HepG2 (cell line): Measurements from ENCODE around the gene CYCS. TPM values are rescaled to one million over a fixed set of nuclear protein-coding genes. Genes with fewer than 3 reads are reported as not detected.

ENCODE experiments used
- ATAC-seq: fragments of 200-7000 bp; cut with Tn5 transposase; 3 replicates; pipeline ENCODE4 v1.9.1; 2020; ENCODE audit warnings: mild to moderate bottlenecking, moderate library complexity
- BruUV-seq: library from RNA; stranded (reverse); fragments of 400-500 nt; replicated peaks from 2 replicates; lab custom pipeline; 2021; lab: Mats Ljungman, UMichigan
- CTCF ChIA-PET: fragments of 300-600 bp; formaldehyde crosslinking; extraction: SDS; loops from one replicate; lab custom pipeline; 2021; ENCODE audit warnings: low total read pairs, inconsistent platforms, low intra/inter-chr PET ratio; lab: Yijun Ruan, JAX
- POLR2A ChIA-PET: fragments of 350-600 bp; sonication (Branson Sonifier 250); formaldehyde crosslinking; loops from one replicate; lab custom pipeline; 2020; ENCODE audit warnings: antibody characterized with exemption, inconsistent platforms; lab: Yijun Ruan, JAX
- DNase-seq: peaks from one replicate; pipeline ENCODE4 v3.0.0-alpha.2; 2015; ENCODE audit warnings: low spot score
- FAIRE-seq: peaks from 3 replicates; lab custom pipeline; 2011; peaks lifted over from hg19 to GRCh38; lab: Jason Lieb, UNC
- H2AFZ ChIP-seq: one replicate; pipeline ENCODE4 v1.6.1; 2011; ENCODE audit warnings: low read length, inconsistent platforms
- H3K27ac ChIP-seq: fragments of 300-600 bp; 3 replicates; pipeline ENCODE4 v1.8.0; 2011; ENCODE audit warnings: mixed run types, mild to moderate bottlenecking, mixed read lengths, low read length, inconsistent platforms; ENCODE audit not compliant: insufficient read depth; ENCODE audit errors: extremely low read length
- H3K27me3 ChIP-seq, 2 experiments: fragments of 200-600 bp in 1 of 2; 2 replicates in 1 of 2; 3 replicates in 1 of 2; pipeline versions ENCODE4 v1.6.0 to v1.8.0; 2011; ENCODE audit warnings: low read length in 2 of 2, mild to moderate bottlenecking in 2 of 2, moderate library complexity in 2 of 2, inconsistent platforms in 1 of 2; ENCODE audit not compliant: insufficient read depth in 2 of 2, control insufficient read depth in 1 of 2
- H3K36me3 ChIP-seq, 2 experiments: fragments of 200-600 bp in 1 of 2; replicated peaks in 1 of 2; 2 replicates in 1 of 2; 3 replicates in 1 of 2; pipeline versions ENCODE4 v1.5.1 to v1.8.0; 2011; ENCODE audit warnings: low read length in 2 of 2, inconsistent platforms in 1 of 2; ENCODE audit not compliant: insufficient read depth in 2 of 2, control insufficient read depth in 1 of 2
- H3K4me1 ChIP-seq: 2 replicates; pipeline ENCODE4 v1.5.1; 2012; ENCODE audit warnings: low read length, inconsistent platforms; ENCODE audit not compliant: insufficient read depth
- H3K4me2 ChIP-seq: 2 replicates; pipeline ENCODE4 v1.6.0; 2011; ENCODE audit warnings: low read depth, low read length, inconsistent platforms
- H3K4me3 ChIP-seq, 3 experiments: fragments of 200-600 bp in 1 of 3; sonication (generic), shearing (Covaris generic) in 1 of 3; replicated peaks in 1 of 3; 2 replicates each; pipeline ENCODE4 v1.5.1; 2011 to 2016; ENCODE audit warnings: low read length in 3 of 3, inconsistent platforms in 2 of 3, low read depth in 2 of 3, mild to moderate bottlenecking in 2 of 3, control low read depth in 1 of 3, mixed read lengths in 1 of 3; ENCODE audit not compliant: insufficient read depth in 1 of 3
- H3K79me2 ChIP-seq: one replicate; pipeline ENCODE4 v1.6.1; 2011; ENCODE audit warnings: low read length, inconsistent platforms; ENCODE audit not compliant: insufficient read depth
- H3K9ac ChIP-seq: 2 replicates; pipeline ENCODE4 v1.6.0; 2011; ENCODE audit warnings: mild to moderate bottlenecking, low read depth, low read length, inconsistent platforms; ENCODE audit not compliant: insufficient read depth
- H3K9me3 ChIP-seq: 2 replicates; pipeline ENCODE4 v1.5.1; 2012; ENCODE audit warnings: mild to moderate bottlenecking, low read length
- H4K20me1 ChIP-seq: 2 replicates; pipeline ENCODE4 v1.6.0; 2011; ENCODE audit warnings: inconsistent platforms, mild to moderate bottlenecking, low read length, moderate library complexity; ENCODE audit not compliant: insufficient read depth
- EHMT2 ChIP-seq: fragments of 200-600 bp; sonication (generic); IDR thresholded peaks from 2 replicates; pipeline ENCODE4 v1.7.0; 2017; ENCODE audit warnings: antibody characterized with exemption, low read depth, low read length, borderline replicate concordance
- FOXA3 ChIP-seq: IDR thresholded peaks from 2 replicates; pipeline ENCODE4 v1.6.1; 2016; ENCODE audit warnings: missing genetic modification reagents, missing compliant biosample characterization
- JUND ChIP-seq: sonication (generic); formaldehyde crosslinking; IDR thresholded peaks from 2 replicates; pipeline ENCODE4 v1.8.0; 2022; ENCODE audit warnings: mild to moderate bottlenecking, missing genetic modification reagents
- POGZ ChIP-seq: sonication (generic); formaldehyde crosslinking; IDR thresholded peaks from 2 replicates; pipeline ENCODE4 v1.4.0; 2020; ENCODE audit warnings: mild to moderate bottlenecking, missing genetic modification reagents
- SUZ12 ChIP-seq: fragments of 150-350 bp; IDR thresholded peaks from 2 replicates; pipeline ENCODE4 v1.6.1; 2014; ENCODE audit warnings: low read depth, low read length
- ZBTB1 ChIP-seq: sonication (generic); formaldehyde crosslinking; IDR thresholded peaks from 2 replicates; pipeline ENCODE4 v1.4.0; 2020; ENCODE audit warnings: missing genetic modification reagents, borderline replicate concordance
- ZFP62 ChIP-seq: sonication (generic); formaldehyde crosslinking; IDR thresholded peaks from 2 replicates; pipeline ENCODE4 v1.4.0; 2020; ENCODE audit warnings: missing genetic modification reagents
- ZNF225 ChIP-seq: sonication (generic); formaldehyde crosslinking; IDR thresholded peaks from 2 replicates; pipeline ENCODE4 v1.4.0; 2020; ENCODE audit warnings: mild to moderate bottlenecking, missing genetic modification reagents
- ZNF607 ChIP-seq: sonication (generic); formaldehyde crosslinking; IDR thresholded peaks from 2 replicates; pipeline ENCODE4 v1.5.1; 2020; ENCODE audit warnings: missing genetic modification reagents, mild to moderate bottlenecking, borderline replicate concordance
- ZSCAN29 ChIP-seq: sonication (generic); formaldehyde crosslinking; conservative IDR thresholded peaks from 2 replicates; pipeline ENCODE4 v1.4.0; 2020; ENCODE audit warnings: mild to moderate bottlenecking, missing genetic modification reagents
- WGBS: methylation state at CpG from one replicate; pipeline ENCODE4 v1.1.6; 2017; ENCODE audit warnings: low lambda C conversion rate; 5-methylcytosine and 5-hydroxymethylcytosine counted together
- in situ Hi-C: cut with HindIII; loops from 2 replicates; pipeline ENCODE4 v1.10.0; 2017; ENCODE audit warnings: low pct_unique_long_range_greater_than_20kb; ENCODE audit not compliant: extremely low pct_ligation_motif_present
- intact Hi-C: fragments of 100-400 bp; cut with micrococcal nuclease; formaldehyde crosslinking; loops from one replicate; pipeline ENCODE4 v1.10.0; 2022; ENCODE audit not compliant: unreplicated experiment
- polyA plus RNA-seq, 8 experiments: library from polyadenylated mRNA; depleted of rRNA in 3 of 8; stranded (reverse) in 7 of 8; unstranded in 1 of 8; fragments of >200 nt; fragmentation: Illumina TruSeq in 4 of 8; extraction: Trizol in 4 of 8; gene quantifications; 2 replicates each; pipeline versions ENCODE4 v1.2.1 to v1.2.3, GENCODE V29; 2011 to 2016; ENCODE audit warnings: low read depth in 4 of 8, missing spikeins in 1 of 8, mixed read lengths in 1 of 8; ENCODE audit not compliant: insufficient read depth in 1 of 8
- total RNA-seq, 5 experiments: library from RNA; depleted of rRNA; stranded (reverse); fragments of >200 nt; fragmentation: Illumina TruSeq; extraction: Trizol; gene quantifications; 2 replicates each; pipeline ENCODE4 v1.2.3, GENCODE V29; 2016; ENCODE audit warnings: low read depth in 1 of 5
- TF ChIP-seq, protein P1 (sequence below): sonication (generic); formaldehyde crosslinking; IDR thresholded peaks from 2 replicates; pipeline ENCODE4 v1.4.0; 2020; ENCODE audit warnings: missing genetic modification reagents

Gene CYCS
- total and polyA plus RNA-seq, 2 of the 13 experiments (the other 11 are each of a cell fraction or from before 2014, with no cell fraction given), result 35.9 to 202 TPM

DNA sequence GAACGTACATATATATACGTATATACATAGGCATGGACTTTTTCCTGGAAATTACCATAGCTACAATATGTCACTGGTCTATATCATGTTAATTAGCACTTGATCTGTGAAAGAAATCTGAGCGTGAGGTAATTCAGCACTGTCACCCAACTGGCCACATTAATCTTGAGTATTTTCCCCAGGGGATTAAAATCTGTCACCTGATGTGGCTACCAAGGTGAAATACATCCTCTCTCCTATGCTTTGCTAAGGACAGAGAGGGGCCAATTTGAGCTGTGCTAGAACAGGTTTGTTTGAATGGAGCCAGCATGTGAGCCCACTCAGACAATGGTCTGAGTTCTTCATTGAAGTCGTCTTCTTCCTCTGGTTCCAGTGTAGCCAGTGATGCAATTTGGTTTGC, 33.3 kb downstream of the CYCS start (continued):
- TF ChIP-seq SUZ12, result no peak
- TF ChIP-seq JUND, result no peak
- no peak for TF ChIP-seq ZNF607
- TF ChIP-seq ZSCAN29, result no peak

DNA sequence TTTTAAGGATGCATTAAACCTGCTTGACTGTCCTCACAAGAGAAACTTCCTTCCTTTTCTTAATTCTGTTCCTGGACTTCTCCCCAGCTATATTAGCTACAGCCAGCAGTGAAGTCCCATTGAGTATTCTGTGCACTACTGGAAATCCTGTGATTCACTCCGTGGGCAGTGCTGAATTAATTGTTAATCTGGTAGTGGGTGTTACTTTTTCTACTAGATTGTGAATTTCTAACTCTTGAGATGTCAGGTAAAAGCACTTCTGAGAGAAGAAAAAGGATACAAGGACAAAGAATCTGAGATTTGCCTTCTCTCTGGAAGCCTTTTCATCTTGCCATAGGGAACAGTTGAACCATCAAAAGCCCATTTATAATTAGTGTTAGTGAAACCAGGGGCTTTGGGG, 33.9 kb downstream of the CYCS start:
- ATAC-seq (no peak), DNase-seq (no peak), FAIRE-seq (no peak)
- H3K9me3 ChIP-seq, result no peaks in the 10 kb centered on the region
- CTCF ChIA-PET, result no interaction called here
- no peak overlapping the region for H2AFZ ChIP-seq
- no peaks in the 10 kb centered on the region for H3K79me2 ChIP-seq
- intact Hi-C loops (loop anchor here (5.0 kb wide), 1 partner anchor 209 kb away; no protein-coding TSS in a partner anchor), in situ Hi-C loops (loop anchor here (5.0 to 10.0 kb wide), 2 partner anchors 196 to 274 kb away; no protein-coding TSS in a partner anchor)
- no peaks in the 10 kb centered on the region for H4K20me1 ChIP-seq
- H3K27ac ChIP-seq, result no peak overlapping the region
- TF ChIP-seq POGZ (CRISPR knock-in tag), result no peak
- TF ChIP-seq EHMT2, result no peak
- TF ChIP-seq FOXA3, result no peak
- no peak for TF ChIP-seq ZFP62 (CRISPR knock-in tag)
- TF ChIP-seq ZBTB1 (CRISPR knock-in tag), result no peak
- TF ChIP-seq, protein P1, sequence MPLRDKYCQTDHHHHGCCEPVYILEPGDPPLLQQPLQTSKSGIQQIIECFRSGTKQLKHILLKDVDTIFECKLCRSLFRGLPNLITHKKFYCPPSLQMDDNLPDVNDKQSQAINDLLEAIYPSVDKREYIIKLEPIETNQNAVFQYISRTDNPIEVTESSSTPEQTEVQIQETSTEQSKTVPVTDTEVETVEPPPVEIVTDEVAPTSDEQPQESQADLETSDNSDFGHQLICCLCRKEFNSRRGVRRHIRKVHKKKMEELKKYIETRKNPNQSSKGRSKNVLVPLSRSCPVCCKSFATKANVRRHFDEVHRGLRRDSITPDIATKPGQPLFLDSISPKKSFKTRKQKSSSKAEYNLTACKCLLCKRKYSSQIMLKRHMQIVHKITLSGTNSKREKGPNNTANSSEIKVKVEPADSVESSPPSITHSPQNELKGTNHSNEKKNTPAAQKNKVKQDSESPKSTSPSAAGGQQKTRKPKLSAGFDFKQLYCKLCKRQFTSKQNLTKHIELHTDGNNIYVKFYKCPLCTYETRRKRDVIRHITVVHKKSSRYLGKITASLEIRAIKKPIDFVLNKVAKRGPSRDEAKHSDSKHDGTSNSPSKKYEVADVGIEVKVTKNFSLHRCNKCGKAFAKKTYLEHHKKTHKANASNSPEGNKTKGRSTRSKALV (CRISPR knock-in tag), result no peak
- TF ChIP-seq ZNF225 (CRISPR knock-in tag), result no peak
- no peak overlapping the region for H3K4me2 ChIP-seq
- BruUV-seq, result no TSS peak
- H3K4me1 ChIP-seq, result peaks cover 54% of the 10 kb centered on the region
- no peaks in the 10 kb centered on the region for H3K36me3 ChIP-seq
- WGBS, result 0% methylated on average over 1 of the region's 1 CpG
- POLR2A ChIA-PET, result interaction anchor here (0.6 kb wide), 1 partner anchor 246 kb away, joined by 4 read pairs; no protein-coding TSS in a partner anchor
- no peak overlapping the region for H3K9ac ChIP-seq
- H3K27me3 ChIP-seq, result no peaks in the 10 kb centered on the region
- H3K4me3 ChIP-seq, result no peak overlapping the region
